ENCODE measurements around the gene PRR22. TPM values are rescaled to one million over a fixed set of nuclear protein-coding genes. Genes with fewer than 3 reads are reported as not detected.

The PRR22 gene
- total and polyA plus RNA-seq, 2 donors (not counting 3 experiments of a cell fraction or from before 2014, with no cell fraction given), result 1.4 to 3.4 TPM

DNA sequence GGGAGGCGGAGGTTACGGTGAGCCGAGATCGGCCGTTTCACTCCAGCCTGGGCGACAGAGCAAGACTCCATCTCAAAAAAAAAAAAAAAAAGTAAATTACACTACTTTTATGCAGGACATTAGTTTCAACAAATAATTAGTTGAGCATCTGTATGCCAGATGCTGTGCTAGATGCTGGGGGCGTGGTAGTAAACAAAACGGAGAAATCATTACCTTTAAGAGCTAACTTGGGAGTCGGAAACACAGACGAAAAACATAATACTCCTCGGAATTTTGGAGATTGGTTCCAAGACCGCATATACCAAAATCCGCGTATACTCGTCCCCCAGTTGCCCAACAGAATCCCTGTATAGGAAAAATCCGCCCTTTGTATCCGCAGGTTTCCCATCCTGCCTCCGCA is 7.7 kb upstream of the PRR22 start:
- no peak for FAIRE-seq
- ChIA-PET POLR2A (no interaction called here), CTCF (no interaction called here)
- Histone ChIP-seq H3K27ac (ENCODE audit: insufficient read depth, low read depth, low read length) (no peak overlapping the region), H3K4me2 (ENCODE audit: insufficient read depth, low read length) (no peak overlapping the region), H3K36me3 (ENCODE audit: control insufficient read depth in 2 of 2, extremely low read depth in 1 of 2, insufficient read depth in 2 of 2, low read length in 2 of 2) (peaks cover 4 to 19% of the 10 kb centered on the region in 2 experiments), H2AFZ (ENCODE audit: low read depth, low read length) (no peak overlapping the region), H3K9me1 (replicated peaks; ENCODE audit: control insufficient read depth, extremely low read depth, insufficient read depth, low read length) (no peaks in the 10 kb centered on the region), H3K4me1 (ENCODE audit: control insufficient read depth, extremely low read depth, insufficient read depth, low read length) (peaks cover 5% of the 10 kb centered on the region), H3K9ac (replicated peaks; ENCODE audit: extremely low read depth, insufficient read depth, low read length) (no peak overlapping the region), H3K4me3 (replicated peaks in 1 of 3; ENCODE audit: insufficient read depth in 1 of 3, low read depth in 1 of 3, low read length in 3 of 3) (no peak overlapping the region), H3K79me2 (ENCODE audit: control insufficient read depth, insufficient read depth, low read length) (peaks cover 8% of the 10 kb centered on the region), H4K20me1 (replicated peaks; ENCODE audit: control insufficient read depth, extremely low read depth, insufficient read depth, low read length) (no peaks in the 10 kb centered on the region), H3K9me3 (replicated peaks; ENCODE audit: control insufficient read depth, insufficient read depth, low read length) (no peaks in the 10 kb centered on the region), H3K27me3 (ENCODE audit: control insufficient read depth in 2 of 2, insufficient read depth in 2 of 2, low read length in 2 of 2) (no peaks in the 10 kb centered on the region)
- dilution Hi-C loops (cut with MboI; ENCODE audit: extremely low pct_ligation_motif_present, low sequenced_read_pairs), result no loop called here
- intact Hi-C loops (cut with micrococcal nuclease), result no loop called here
- DNase-seq (ENCODE audit: low read depth, low spot score), result no peak
- BruUV-seq (replicated peaks), result no TSS peak
- TF ChIP-seq FOS (IDR thresholded peaks at IDR 0.05; ENCODE audit: borderline replicate concordance, insufficient read depth, low read length) (no peak), GATA2 (IDR thresholded peaks at IDR 0.05; ENCODE audit: insufficient read depth, insufficient read length, low read depth, low read length) (no peak), POLR2AphosphoS5 (IDR thresholded peaks at IDR 0.05; ENCODE audit: insufficient read depth, low read depth, low read length) (no peak), JUN (IDR thresholded peaks at IDR 0.05; ENCODE audit: borderline replicate concordance, insufficient read depth, insufficient read length, low read depth) (no peak), EZH2 (IDR thresholded peaks at IDR 0.05; ENCODE audit: borderline replicate concordance, low read depth, low read length, severe bottlenecking) (no peak), POLR2A (IDR thresholded peaks at IDR 0.05; ENCODE audit: low read depth, low read length) (no peak), MYC (IDR thresholded peaks at IDR 0.05; ENCODE audit: low read depth, low read length) (no peak)
- TF ChIP-seq, protein P1, sequence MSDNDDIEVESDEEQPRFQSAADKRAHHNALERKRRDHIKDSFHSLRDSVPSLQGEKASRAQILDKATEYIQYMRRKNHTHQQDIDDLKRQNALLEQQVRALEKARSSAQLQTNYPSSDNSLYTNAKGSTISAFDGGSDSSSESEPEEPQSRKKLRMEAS (IDR thresholded peaks at IDR 0.05; ENCODE audit: insufficient read depth, insufficient read length), result no peak
- TF ChIP-seq, protein P2, sequence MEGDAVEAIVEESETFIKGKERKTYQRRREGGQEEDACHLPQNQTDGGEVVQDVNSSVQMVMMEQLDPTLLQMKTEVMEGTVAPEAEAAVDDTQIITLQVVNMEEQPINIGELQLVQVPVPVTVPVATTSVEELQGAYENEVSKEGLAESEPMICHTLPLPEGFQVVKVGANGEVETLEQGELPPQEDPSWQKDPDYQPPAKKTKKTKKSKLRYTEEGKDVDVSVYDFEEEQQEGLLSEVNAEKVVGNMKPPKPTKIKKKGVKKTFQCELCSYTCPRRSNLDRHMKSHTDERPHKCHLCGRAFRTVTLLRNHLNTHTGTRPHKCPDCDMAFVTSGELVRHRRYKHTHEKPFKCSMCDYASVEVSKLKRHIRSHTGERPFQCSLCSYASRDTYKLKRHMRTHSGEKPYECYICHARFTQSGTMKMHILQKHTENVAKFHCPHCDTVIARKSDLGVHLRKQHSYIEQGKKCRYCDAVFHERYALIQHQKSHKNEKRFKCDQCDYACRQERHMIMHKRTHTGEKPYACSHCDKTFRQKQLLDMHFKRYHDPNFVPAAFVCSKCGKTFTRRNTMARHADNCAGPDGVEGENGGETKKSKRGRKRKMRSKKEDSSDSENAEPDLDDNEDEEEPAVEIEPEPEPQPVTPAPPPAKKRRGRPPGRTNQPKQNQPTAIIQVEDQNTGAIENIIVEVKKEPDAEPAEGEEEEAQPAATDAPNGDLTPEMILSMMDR (IDR thresholded peaks at IDR 0.05; ENCODE audit: extremely low read depth in 1 of 2, insufficient read depth in 1 of 2, low read depth in 1 of 2, low read length in 2 of 2), result no peak

Data from endothelial cell of umbilical vein (primary cell).